ENCODE measurements around the gene SETDB1.

SETDB1 gene

GRCh38 chr1:150976879-150977694 lies 50.9 kb downstream of the SETDB1 start:
- DNase-seq: peak; percentile 91

GRCh38 chr1:150979092-150980056 lies 53.2 kb downstream of the SETDB1 start:
- peak; percentile 95 for DNase-seq

- DNase-seq: no peak
Measured at GRCh38 chr1:150981177-150981804, 55.1 kb downstream of the SETDB1 start.

- no peak for DNase-seq
Measured at GRCh38 chr1:150981805-150982712, 55.9 kb downstream of the SETDB1 start, which contains the start of gene ANXA9. Gene ANXA9, plus strand, starts transcription at chr1:150982292. Its CDS starts 814 bp downstream, at chr1:150983106.

- DNase-seq: no peak
Measured at GRCh38 chr1:150985179-150985825, 59.1 kb downstream of the SETDB1 start.

GRCh38 chr1:150987924-150988323 lies 61.8 kb downstream of the SETDB1 start:
- no peak for DNase-seq

- DNase-seq: no peak
Measured at GRCh38 chr1:150992626-150993025, 66.5 kb downstream of the SETDB1 start.

GRCh38 chr1:150994248-150994647 lies 68.1 kb downstream of the SETDB1 start:
- DNase-seq: no peak

- no peak for DNase-seq
Measured at GRCh38 chr1:150995460-150995859, 69.3 kb downstream of the SETDB1 start.

GRCh38 chr1:150995896-150996295 lies 69.7 kb downstream of the SETDB1 start:
- DNase-seq: peak; percentile 70

- no peak for DNase-seq
Measured at GRCh38 chr1:150997126-150997872, 71.1 kb downstream of the SETDB1 start.

GRCh38 chr1:150997949-150998348 lies 71.8 kb downstream of the SETDB1 start:
- no peak for DNase-seq

- DNase-seq: no peak
Measured at GRCh38 chr1:150999051-150999674, 73.0 kb downstream of the SETDB1 start.

- no peak for DNase-seq
Measured at GRCh38 chr1:150999926-151000325, 73.8 kb downstream of the SETDB1 start.

- DNase-seq: no peak
Measured at GRCh38 chr1:151000408-151000807, 74.2 kb downstream of the SETDB1 start.

- no peak for DNase-seq
Measured at GRCh38 chr1:151001602-151002001, 75.4 kb downstream of the SETDB1 start.

- DNase-seq: no peak
Measured at GRCh38 chr1:151002051-151002450, 75.9 kb downstream of the SETDB1 start.

- no peak for DNase-seq
Measured at GRCh38 chr1:151002611-151003010, 76.4 kb downstream of the SETDB1 start.

GRCh38 chr1:151003180-151003579 lies 77.0 kb downstream of the SETDB1 start:
- no peak for DNase-seq

GRCh38 chr1:151005729-151006319 lies 79.7 kb downstream of the SETDB1 start:
- DNase-seq: no peak
